Measurements from ENCODE around the gene PPIC.

PPIC gene

DNA sequence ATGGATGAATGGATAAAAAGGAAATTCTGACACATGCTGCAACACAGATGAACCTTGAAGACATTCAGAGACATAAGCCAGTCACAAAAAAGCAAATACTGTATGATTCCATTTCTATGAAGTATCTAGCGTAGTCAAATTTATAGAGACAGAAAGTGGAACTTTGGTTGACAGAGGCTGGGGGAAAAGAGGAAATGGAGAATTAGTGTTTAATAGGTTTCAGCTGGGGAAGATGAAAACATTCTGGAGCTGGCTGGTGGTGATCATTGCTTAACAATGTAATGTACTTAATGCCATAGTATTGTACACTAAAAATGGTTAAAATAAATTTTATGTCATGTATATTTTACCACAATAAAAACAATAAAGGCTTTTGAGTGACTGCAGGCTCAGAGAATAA lies 24.2 kb downstream of the PPIC start:
- no peak for TF ChIP-seq CTCF (IDR thresholded peaks at IDR 0.05)
- H3K4me3 ChIP-seq = no peak overlapping the region
- no peak for DNase-seq (ENCODE audit: low spot score)
- H3K27ac ChIP-seq = no peak overlapping the region

GRCh38 chr5:123007754-123008153 lies 28.8 kb downstream of the PPIC start:
- DNase-seq (ENCODE audit: low spot score) = no peak
- H3K4me3 ChIP-seq = no peak overlapping the region
- TF ChIP-seq CTCF (IDR thresholded peaks at IDR 0.05) = no peak
- no peak overlapping the region for H3K27ac ChIP-seq

DNA sequence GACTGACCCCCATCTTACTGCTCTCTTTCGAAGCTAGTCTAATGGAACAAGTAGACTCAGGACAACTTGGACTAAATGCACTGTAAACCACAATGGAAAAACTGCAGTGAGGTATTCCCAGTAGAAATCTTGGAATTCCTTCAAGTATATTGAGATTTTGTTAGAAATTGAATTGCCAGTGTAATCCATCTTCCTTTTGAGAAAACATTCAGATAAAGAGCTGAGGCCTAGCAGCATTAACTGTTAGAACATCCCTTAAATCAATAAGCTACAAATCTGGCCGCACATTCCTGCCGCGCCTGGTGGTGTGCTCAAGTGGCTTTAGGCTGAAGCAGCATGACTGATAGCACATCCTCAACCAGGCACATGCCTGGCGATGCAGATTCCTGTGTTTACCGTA lies 29.3 kb downstream of the PPIC start:
- no peak for TF ChIP-seq CTCF (IDR thresholded peaks at IDR 0.05)
- DNase-seq (ENCODE audit: low spot score) = no peak
- Histone ChIP-seq H3K4me3 (no peak overlapping the region), H3K27ac (no peak overlapping the region)

GRCh38 chr5:123001808-123002207 lies 34.7 kb downstream of the PPIC start:
- no peak for DNase-seq (ENCODE audit: low spot score)
- no peak for TF ChIP-seq CTCF (IDR thresholded peaks at IDR 0.05)
- no peak overlapping the region for H3K27ac ChIP-seq
- no peak overlapping the region for H3K4me3 ChIP-seq

DNA sequence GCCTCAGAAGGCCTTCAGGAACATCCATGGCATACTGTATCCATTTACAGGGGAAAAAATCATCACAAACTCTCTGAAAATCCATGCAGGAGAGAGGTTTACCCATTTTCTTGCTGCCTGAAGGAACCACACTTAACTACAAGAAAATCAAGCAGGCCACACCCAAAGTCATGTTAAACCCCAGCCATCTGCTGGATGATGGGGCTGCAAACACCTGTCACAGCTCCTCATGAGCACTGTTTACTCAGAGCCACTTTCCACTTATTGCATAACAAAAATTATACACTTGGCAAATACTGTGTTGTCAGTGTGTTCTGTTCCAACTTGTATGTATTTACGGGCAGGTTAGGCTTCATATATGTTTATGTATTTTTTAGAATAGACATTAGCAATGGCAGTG lies 35.8 kb downstream of the PPIC start:
- H3K4me3 ChIP-seq = no peak overlapping the region
- H3K27ac ChIP-seq = no peak overlapping the region
- DNase-seq (ENCODE audit: low spot score) = no peak
- TF ChIP-seq CTCF (IDR thresholded peaks at IDR 0.05) = no peak

DNA sequence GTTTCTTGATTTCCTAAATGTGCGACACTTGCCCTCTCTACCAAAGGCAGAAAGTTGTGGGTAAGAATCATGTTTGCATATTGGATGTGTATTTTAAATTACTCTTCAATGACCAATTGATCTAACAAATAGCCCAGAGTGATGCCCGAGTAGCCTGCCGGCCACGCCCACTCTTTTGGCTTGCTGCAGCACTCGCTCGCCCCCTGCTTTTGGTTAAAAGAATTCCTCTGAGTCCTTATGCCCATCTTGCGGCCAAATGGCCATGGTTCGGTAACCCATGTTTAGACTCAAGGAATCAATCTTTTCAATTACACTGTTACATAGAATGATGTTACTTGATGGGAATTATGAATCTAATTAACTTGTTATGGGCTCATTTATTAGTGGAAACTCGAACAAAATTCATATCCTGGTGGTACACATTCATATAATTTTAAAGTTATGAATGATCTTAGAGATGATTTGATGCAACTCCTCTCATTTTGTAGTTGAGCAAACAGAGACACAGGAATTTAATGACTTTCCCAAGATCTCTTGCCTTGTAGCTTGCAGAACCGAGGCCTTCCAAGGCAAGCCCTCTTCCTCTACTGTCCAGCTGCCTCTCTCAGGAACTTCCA lies 36.5 kb downstream of the PPIC start:
- TF ChIP-seq CTCF (IDR thresholded peaks at IDR 0.05) = no peak
- Histone ChIP-seq H3K4me3 (no peak overlapping the region), H3K27ac (no peak overlapping the region)
- no peak for DNase-seq (ENCODE audit: low spot score)

GRCh38 chr5:122997294-122997693 lies 39.2 kb downstream of the PPIC start:
- H3K4me3 ChIP-seq = no peak overlapping the region
- no peak for DNase-seq (ENCODE audit: low spot score)
- H3K27ac ChIP-seq = no peak overlapping the region
- TF ChIP-seq CTCF (IDR thresholded peaks at IDR 0.05) = no peak
